ENCODE results near the gene PMCH.
"Not testable (repeated sequence)": the region's sequence is repeated elsewhere in the genome, so short reads cannot be mapped to it uniquely, and the experiment has no call there.

Gene PMCH

DNA sequence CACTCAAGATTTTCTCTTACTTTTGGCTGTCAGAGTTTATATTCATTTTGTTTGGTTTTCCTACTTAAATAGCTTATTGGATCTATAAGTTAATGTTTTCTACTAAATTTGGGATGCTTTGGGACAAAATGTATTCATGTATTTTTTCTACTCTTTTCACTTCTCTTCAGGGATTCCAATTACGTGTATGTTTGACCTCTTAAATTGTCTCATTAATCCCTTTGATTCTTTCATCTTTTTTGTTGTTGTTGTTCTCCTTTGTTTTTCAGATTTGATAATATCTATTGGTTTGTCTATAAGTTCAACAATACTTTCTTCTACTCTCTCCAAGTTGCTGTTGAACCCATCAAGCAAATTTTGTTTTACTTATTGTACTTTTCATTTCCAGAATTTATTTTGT is 34.2 kb downstream of the PMCH start:
- TF ChIP-seq, protein P1, sequence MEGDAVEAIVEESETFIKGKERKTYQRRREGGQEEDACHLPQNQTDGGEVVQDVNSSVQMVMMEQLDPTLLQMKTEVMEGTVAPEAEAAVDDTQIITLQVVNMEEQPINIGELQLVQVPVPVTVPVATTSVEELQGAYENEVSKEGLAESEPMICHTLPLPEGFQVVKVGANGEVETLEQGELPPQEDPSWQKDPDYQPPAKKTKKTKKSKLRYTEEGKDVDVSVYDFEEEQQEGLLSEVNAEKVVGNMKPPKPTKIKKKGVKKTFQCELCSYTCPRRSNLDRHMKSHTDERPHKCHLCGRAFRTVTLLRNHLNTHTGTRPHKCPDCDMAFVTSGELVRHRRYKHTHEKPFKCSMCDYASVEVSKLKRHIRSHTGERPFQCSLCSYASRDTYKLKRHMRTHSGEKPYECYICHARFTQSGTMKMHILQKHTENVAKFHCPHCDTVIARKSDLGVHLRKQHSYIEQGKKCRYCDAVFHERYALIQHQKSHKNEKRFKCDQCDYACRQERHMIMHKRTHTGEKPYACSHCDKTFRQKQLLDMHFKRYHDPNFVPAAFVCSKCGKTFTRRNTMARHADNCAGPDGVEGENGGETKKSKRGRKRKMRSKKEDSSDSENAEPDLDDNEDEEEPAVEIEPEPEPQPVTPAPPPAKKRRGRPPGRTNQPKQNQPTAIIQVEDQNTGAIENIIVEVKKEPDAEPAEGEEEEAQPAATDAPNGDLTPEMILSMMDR (IDR thresholded peaks at IDR 0.05; ENCODE audit: control extremely low read depth, extremely low read depth, low read depth, missing control alignments): no peak
- ChIA-PET CTCF (no interaction called here), POLR2A (no interaction called here)

DNA sequence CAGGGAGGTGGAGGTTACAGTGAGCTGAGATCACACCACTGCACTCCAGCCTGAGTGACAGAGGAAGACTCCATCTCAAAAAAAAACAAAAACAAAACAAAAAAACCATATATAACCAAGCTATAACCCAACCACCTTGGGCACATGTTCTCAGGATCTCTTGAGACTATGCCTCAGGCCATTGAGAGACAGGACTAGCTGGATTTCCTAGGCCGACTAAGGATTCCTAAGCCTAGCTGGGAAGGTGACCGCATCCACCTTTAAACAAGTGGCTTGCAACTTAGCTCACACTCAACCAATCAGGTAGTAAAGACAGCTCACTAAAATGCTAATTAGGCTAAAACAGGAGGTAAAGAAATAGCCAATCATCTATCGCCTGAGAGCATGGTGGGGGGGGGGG is 42.4 kb downstream of the PMCH start:
- DNase-seq (ENCODE audit: extremely low spot score); POLR2A ChIA-PET: not testable (repeated sequence)
- CTCF ChIA-PET: interaction anchor here (1.2 to 3.0 kb wide), 2 partner anchors 14 to 32 kb away, joined by 4 to 16 read pairs; no protein-coding TSS in a partner anchor

More for the DNA sequence above, 34.2 kb downstream of the PMCH start:
- DNase-seq (ENCODE audit: extremely low spot score): no peak

DNA sequence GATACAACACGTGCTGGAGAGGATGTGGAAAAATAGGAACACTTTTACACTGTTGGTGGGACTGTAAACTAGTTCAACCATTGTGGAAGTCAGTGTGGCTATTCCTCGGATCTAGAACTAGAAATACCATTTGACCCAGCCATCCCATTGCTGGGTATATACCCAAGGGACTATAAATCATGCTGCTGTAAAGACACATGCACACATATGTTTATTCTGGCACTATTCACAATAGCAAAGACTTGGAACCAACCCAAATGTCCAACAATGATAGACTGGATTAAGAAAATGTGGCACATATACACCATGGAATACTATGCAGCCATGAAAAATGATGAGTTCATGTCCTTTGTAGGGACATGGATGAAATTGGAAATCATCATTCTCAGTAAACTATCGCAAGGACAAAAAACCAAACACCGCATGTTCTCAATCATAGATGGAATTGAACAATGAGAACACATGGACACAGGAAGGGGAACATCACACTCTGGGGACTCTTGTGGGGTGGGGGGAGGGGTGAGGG is 50.5 kb downstream of the PMCH start:
- DNase-seq (ENCODE audit: extremely low spot score); POLR2A ChIA-PET; CTCF ChIA-PET: not testable (repeated sequence)

All from GM10248 (cell line).